ENCODE data around the gene ZGRF1. TPM values are rescaled to one million over a fixed set of nuclear protein-coding genes. Genes with fewer than 3 reads are reported as not detected.

ZGRF1 gene
- total and polyA plus RNA-seq, 4 donors = 10.8 to 21.8 (median 12.9) TPM

DNA sequence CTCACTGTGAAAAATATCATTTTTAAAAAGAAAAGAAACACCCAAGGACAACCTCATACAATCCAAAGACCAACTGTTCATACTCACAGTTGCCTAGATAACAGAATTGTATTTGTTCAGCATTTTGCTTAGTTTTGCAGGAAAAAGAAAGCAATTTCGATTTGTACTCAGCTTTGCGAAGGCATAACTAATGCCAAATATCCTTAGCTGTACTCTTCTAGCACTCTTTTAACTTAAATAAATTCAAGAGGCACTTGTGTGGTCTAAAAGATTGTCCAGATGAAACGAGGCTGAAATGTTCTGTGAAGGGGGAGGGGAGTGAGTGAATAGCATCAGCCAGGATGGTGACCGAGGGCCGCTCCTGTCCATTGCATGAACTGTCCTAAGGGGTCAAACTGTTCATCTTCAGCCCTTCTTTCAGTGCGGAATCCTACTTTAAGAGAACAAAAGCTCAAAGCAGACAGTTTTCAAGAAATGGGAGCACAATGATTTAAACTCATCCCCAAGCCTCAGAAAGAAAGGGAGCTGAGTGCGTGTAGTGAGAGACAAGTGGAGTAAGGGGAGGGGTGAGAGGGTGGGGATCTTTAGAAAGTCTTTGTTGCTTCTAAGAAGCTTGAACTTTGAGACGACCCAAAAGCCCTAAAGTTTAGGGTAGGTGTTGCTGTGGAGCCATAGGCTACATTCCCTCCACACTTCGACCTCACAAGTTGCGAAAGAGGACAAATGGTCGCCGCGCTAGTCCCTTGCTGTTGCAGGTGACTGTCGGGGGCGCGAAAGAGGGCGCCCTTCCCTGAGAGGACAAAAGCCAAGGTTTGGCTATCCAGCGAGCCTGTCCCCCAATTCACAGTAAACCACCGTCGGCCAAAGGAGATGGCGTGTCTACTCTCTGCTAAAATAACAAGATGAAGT, 116.8 kb downstream of the ZGRF1 start:
- Histone ChIP-seq H3K9me3 (ENCODE audit: control insufficient read depth, insufficient read depth, low read length) (no peaks in the 10 kb centered on the region), H3K27ac (ENCODE audit: low read depth, low read length) (no peak overlapping the region), H3K4me1 (ENCODE audit: control insufficient read depth, insufficient read depth, low read length) (peaks cover 48% of the 10 kb centered on the region), H3K4me3 (ENCODE audit: low read depth, low read length) (no peak overlapping the region), H3K36me3 (ENCODE audit: control insufficient read depth, insufficient read depth, low read length) (no peaks in the 10 kb centered on the region), H3K27me3 (ENCODE audit: control insufficient read depth, insufficient read depth, low read length) (peaks cover 96% of the 10 kb centered on the region)
- peak in 2 of 6 donors; percentile 25 to 28 for DNase-seq (ENCODE audit: low read depth in 4 of 6, low spot score in 6 of 6)
- 7% methylated on average over 12 of the region's 21 CpGs for WGBS (ENCODE audit: insufficient coverage)

DNA sequence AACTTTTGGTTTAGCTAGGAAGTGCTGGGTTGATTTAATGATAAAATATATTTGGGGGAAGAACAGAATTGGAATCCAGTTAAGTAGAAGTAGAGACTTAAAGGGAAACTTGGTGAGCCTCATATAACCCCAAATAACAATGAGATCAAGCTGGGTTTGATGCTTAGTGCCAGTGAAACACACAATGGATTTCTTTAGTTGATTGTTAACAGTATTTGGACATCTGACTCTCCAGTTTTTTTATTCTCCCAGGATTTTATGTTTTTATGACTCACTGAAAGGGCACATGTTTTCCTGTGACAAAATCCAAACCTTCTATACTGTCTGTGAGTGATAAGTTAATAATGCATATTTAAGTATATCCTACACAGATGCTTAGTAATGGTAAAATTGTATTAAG, 118.0 kb downstream of the ZGRF1 start:
- peaks cover 98% of the 10 kb centered on the region for H3K27me3 ChIP-seq (ENCODE audit: control insufficient read depth, insufficient read depth, low read length)
- H3K4me3 ChIP-seq (ENCODE audit: low read depth, low read length) = no peak overlapping the region
- no peaks in the 10 kb centered on the region for H3K9me3 ChIP-seq (ENCODE audit: control insufficient read depth, insufficient read depth, low read length)
- no peaks in the 10 kb centered on the region for H3K36me3 ChIP-seq (ENCODE audit: control insufficient read depth, insufficient read depth, low read length)
- H3K27ac ChIP-seq (ENCODE audit: low read depth, low read length) = no peak overlapping the region
- no peak for DNase-seq (ENCODE audit: low read depth in 4 of 6, low spot score in 6 of 6)
- H3K4me1 ChIP-seq (ENCODE audit: control insufficient read depth, insufficient read depth, low read length) = peaks cover 51% of the 10 kb centered on the region

DNA sequence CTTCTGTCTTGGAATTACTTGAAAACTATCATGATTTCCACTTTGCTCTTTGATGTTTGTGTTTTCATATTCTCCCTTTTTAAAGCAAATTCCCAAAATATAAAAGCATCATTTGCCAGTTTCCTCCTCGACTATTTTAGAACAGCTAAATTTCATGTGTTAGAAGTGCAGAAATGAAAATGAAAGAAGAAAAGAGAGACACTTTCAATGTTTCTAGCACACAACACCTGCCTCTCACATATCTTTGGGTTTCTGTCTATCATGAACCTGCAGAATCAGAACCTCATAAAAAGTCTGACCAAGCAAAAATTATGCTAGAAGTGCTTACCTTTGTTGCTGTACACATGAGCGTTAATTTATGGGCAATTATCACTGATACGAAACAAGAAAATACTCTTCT, 118.8 kb downstream of the ZGRF1 start:
- no peak for DNase-seq (ENCODE audit: low read depth in 4 of 6, low spot score in 6 of 6)
- H3K4me3 ChIP-seq (ENCODE audit: low read depth, low read length) = no peak overlapping the region
- no peaks in the 10 kb centered on the region for H3K9me3 ChIP-seq (ENCODE audit: control insufficient read depth, insufficient read depth, low read length)
- no CpG with 5 or more reads among the region's 3 CpGs for WGBS (ENCODE audit: insufficient coverage)
- no peaks in the 10 kb centered on the region for H3K36me3 ChIP-seq (ENCODE audit: control insufficient read depth, insufficient read depth, low read length)
- H3K27ac ChIP-seq (ENCODE audit: low read depth, low read length) = no peak overlapping the region
- peaks cover 96% of the 10 kb centered on the region for H3K27me3 ChIP-seq (ENCODE audit: control insufficient read depth, insufficient read depth, low read length)
- H3K4me1 ChIP-seq (ENCODE audit: control insufficient read depth, insufficient read depth, low read length) = peaks cover 48% of the 10 kb centered on the region

DNA sequence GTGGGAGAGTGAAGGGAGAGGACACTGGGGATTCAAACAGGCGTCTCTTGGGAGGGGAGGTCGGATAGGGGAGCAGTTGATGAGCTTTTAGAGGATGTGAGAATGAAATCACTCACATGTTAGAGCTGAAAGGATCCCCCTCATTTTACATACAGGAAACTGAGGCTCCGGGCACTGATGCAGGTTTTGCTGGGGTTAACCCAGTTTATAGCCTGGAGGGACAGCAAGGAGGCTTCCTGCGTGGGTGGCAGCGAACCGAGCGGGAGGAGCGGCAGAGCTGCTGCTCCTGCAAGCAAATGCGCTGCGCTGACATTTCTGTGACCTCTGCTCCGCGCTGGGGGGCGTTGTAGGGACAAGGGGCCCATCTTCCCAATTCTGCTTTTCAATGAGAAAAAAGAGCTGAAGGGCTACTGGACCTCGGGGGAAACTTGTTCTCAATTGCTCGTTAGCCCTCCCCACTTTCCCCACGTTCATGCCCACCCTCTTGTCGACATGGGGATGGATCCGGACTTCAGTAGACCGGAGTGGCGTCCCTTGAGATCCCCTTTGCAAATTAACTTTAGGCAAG, 119.6 kb downstream of the ZGRF1 start:
- peaks cover 44% of the 10 kb centered on the region for H3K4me1 ChIP-seq (ENCODE audit: control insufficient read depth, insufficient read depth, low read length)
- DNase-seq (ENCODE audit: low read depth in 4 of 6, low spot score in 6 of 6) = peak in 1 of 6 donors; percentile 53

DNA sequence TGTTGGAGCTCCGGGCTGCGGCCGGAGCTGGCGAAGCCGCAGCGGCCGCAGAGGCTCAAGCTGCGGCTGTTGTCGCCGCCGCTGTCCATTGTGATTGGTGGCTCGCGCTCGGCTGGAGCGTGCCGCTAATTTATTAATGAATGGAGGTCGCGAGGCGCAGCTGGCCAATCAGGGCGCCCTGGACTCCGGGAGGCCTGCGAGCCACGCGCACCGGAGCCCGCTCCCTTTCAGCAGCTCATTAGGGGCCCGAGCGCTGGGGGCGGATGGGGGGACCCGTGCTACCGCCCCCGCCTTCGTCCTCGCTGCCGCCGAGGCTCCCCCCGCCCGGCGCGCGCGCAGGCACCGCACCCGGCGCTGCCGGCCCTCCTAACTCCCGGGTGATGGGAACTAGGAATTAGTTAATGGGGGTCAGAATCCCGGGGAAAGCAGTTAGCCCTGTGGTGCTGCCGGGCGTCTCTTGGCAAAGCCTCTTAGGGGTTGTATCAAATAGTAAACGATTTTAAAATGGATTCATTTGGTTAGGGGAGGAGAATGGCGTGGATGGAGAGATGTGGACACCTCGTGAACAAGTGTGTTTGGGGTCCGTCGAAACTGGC, 120.1 kb downstream of the ZGRF1 start:
- WGBS (ENCODE audit: insufficient coverage) = under 1% methylated on average over 55 of the region's 55 CpGs
- Histone ChIP-seq H3K9me3 (ENCODE audit: control insufficient read depth, insufficient read depth, low read length) (no peaks in the 10 kb centered on the region), H3K4me1 (ENCODE audit: control insufficient read depth, insufficient read depth, low read length) (peaks cover 44% of the 10 kb centered on the region), H3K27me3 (ENCODE audit: control insufficient read depth, insufficient read depth, low read length) (peaks cover 96% of the 10 kb centered on the region), H3K27ac (ENCODE audit: low read depth, low read length) (no peak overlapping the region), H3K36me3 (ENCODE audit: control insufficient read depth, insufficient read depth, low read length) (no peaks in the 10 kb centered on the region), H3K4me3 (ENCODE audit: low read depth, low read length) (peak overlapping the region; percentile 68)
- DNase-seq (ENCODE audit: low read depth in 4 of 6, low spot score in 6 of 6) = peak in 1 of 6 donors; percentile 89

More for the DNA sequence above, 119.6 kb downstream of the ZGRF1 start:
- Histone ChIP-seq H3K27me3 (ENCODE audit: control insufficient read depth, insufficient read depth, low read length) (peaks cover 96% of the 10 kb centered on the region), H3K36me3 (ENCODE audit: control insufficient read depth, insufficient read depth, low read length) (no peaks in the 10 kb centered on the region), H3K27ac (ENCODE audit: low read depth, low read length) (no peak overlapping the region), H3K4me3 (ENCODE audit: low read depth, low read length) (peak overlapping the region; percentile 68), H3K9me3 (ENCODE audit: control insufficient read depth, insufficient read depth, low read length) (no peaks in the 10 kb centered on the region)
- WGBS (ENCODE audit: insufficient coverage) = 3% methylated on average over 10 of the region's 20 CpGs

DNA sequence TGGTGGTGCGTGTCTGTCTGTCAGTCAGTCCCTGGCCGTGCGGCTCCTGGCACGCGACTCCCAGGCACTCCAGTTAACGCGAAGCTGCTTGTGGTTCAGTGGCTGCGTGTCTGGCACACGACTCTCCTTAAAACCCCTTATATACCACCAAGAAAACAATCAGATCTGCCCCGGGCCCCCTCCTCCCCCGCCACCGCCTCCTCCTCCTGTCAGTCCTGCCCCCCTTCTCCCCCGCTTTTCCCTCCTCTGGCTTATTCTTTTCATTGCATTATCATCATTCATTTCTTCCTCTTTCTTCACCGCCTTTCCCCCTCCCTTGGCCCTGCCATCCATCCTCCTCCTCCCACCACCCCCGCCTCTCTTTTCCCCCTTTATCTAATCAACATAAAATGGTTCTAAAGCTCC, 120.6 kb downstream of the ZGRF1 start, which contains the start of gene NEUROG2:
Gene NEUROG2 (minus strand): TSS at position 115 of the 405 bp plus-strand sequence. CDS start 705 bp downstream, outside the sequence.
- Histone ChIP-seq H3K4me3 (ENCODE audit: low read depth, low read length) (peak within 1 kb of the TSS; percentile 68), H3K9me3 (ENCODE audit: control insufficient read depth, insufficient read depth, low read length) (no peaks in the 10 kb centered on the region), H3K27me3 (ENCODE audit: control insufficient read depth, insufficient read depth, low read length) (peaks cover 96% of the 10 kb centered on the region), H3K4me1 (ENCODE audit: control insufficient read depth, insufficient read depth, low read length) (peaks cover 47% of the 10 kb centered on the region), H3K27ac (ENCODE audit: low read depth, low read length) (peak within 1 kb of the TSS; percentile 64), H3K36me3 (ENCODE audit: control insufficient read depth, insufficient read depth, low read length) (no peaks in the 10 kb centered on the region)
- 0% methylated on average over 11 of the region's 15 CpGs for WGBS (ENCODE audit: insufficient coverage)
- peak in 1 of 6 donors; percentile 86 for DNase-seq (ENCODE audit: low read depth in 4 of 6, low spot score in 6 of 6)

DNA sequence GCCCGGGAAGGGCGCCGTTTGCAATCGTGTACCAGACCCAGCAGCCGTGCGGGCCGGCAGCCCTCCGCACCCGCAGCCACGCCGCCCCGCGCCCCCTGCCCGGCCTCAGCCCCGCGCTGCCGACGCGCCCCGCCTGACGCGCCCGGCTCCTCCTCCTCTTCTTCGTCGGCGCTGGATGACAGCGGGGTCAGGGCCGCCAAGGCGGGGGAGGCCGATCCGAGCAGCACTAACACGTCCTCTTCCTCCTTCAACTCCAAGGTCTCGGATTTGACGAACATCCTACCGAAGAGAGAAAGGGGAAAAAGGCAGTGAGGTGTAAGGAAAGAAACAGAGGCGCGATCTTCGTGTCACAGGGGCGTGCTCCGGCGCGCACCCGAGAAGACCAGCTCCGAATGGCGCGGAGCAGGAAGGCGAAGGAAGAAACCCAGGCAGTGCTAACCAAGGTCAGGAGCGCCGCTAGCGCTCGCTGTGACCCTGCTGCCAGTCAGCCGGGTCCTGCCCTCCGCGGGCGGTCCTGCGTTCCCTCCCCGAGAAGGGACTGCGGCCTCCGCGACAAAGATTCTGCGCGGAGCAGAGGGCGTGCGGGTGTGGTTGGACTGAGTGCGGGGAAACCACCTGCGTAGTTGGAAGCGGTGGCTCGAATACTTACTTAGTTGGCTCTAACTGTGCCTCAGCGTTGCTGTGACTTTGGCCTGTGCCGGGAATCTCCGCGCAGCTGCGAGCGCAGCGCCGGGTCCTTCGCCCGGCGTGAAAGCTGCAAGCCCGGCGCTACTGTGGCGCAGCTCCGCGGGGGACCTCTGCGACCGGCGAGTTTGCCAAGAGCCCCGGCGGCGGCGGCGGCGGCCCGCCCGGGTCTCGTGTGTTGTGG, 121.3 kb downstream of the ZGRF1 start:
- H3K27me3 ChIP-seq (ENCODE audit: control insufficient read depth, insufficient read depth, low read length) = peaks cover 96% of the 10 kb centered on the region
- peak overlapping the region; percentile 68 for H3K4me3 ChIP-seq (ENCODE audit: low read depth, low read length)
- H3K36me3 ChIP-seq (ENCODE audit: control insufficient read depth, insufficient read depth, low read length) = no peaks in the 10 kb centered on the region
- under 1% methylated on average over 87 of the region's 96 CpGs for WGBS (ENCODE audit: insufficient coverage)
- H3K4me1 ChIP-seq (ENCODE audit: control insufficient read depth, insufficient read depth, low read length) = peaks cover 47% of the 10 kb centered on the region
- H3K27ac ChIP-seq (ENCODE audit: low read depth, low read length) = peak overlapping the region; percentile 64
- no peaks in the 10 kb centered on the region for H3K9me3 ChIP-seq (ENCODE audit: control insufficient read depth, insufficient read depth, low read length)
- DNase-seq (ENCODE audit: low read depth in 4 of 6, low spot score in 6 of 6) = peak in 2 of 6 donors; percentile 77 to 82

DNA sequence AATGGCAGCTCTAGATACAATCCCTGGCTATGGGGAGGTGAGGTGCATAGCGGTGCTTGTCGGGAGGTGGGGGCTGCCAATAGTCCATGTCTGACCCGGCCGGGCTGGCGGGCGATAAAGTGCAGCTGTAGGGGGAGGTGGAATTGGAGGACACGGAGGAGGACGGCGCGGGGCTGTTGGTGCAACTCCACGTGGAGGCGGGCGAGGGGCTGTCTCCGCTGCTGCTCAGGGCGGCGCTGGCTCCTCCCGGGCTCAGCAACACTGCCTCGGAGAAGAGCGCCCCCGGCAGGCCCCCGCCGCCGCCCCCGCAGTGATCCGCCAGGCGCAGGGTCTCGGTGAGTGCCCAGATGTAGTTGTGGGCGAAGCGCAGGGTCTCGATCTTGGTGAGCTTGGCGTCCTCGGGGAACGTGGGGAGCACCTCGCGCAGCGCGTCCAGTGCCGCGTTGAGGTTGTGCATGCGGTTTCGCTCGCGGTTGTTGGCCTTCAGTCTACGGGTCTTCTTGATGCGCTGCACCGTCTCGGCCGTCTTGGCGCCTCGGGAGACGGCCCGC, 122.0 kb downstream of the ZGRF1 start:
- peak in 2 of 6 donors; percentile 66 to 69 for DNase-seq (ENCODE audit: low read depth in 4 of 6, low spot score in 6 of 6)
- no peaks in the 10 kb centered on the region for H3K36me3 ChIP-seq (ENCODE audit: control insufficient read depth, insufficient read depth, low read length)
- no peaks in the 10 kb centered on the region for H3K9me3 ChIP-seq (ENCODE audit: control insufficient read depth, insufficient read depth, low read length)
- H3K4me1 ChIP-seq (ENCODE audit: control insufficient read depth, insufficient read depth, low read length) = peaks cover 49% of the 10 kb centered on the region
- under 1% methylated on average over 52 of the region's 52 CpGs for WGBS (ENCODE audit: insufficient coverage)
- peak overlapping the region; percentile 7 for H3K27ac ChIP-seq (ENCODE audit: low read depth, low read length)
- peak overlapping the region; percentile 68 for H3K4me3 ChIP-seq (ENCODE audit: low read depth, low read length)
- peaks cover 96% of the 10 kb centered on the region for H3K27me3 ChIP-seq (ENCODE audit: control insufficient read depth, insufficient read depth, low read length)
